Right cardiac atrium (tissue), 5 donors: ENCODE results near the gene PDGFRB. TPM values are rescaled to one million over a fixed set of nuclear protein-coding genes. Genes with fewer than 3 reads are reported as not detected.

ENCODE experiments used
- ATAC-seq, 2 donors: fragments of 200-7000 bp; cut with Tn5 transposase; one replicate each; pipeline versions ENCODE4 v1.8.0 to v1.9.1; 2020; ENCODE audit warnings: moderate library complexity in 2 of 2, mild to moderate bottlenecking in 1 of 2
- DNase-seq, 3 donors: peaks; one replicate each; pipeline ENCODE4 v3.0.0-alpha.2; 2020
- H3K27ac ChIP-seq: one replicate; pipeline ENCODE4 v1.5.1; 2013; ENCODE audit warnings: mild to moderate bottlenecking, low read length, control low read depth, moderate library complexity
- H3K27me3 ChIP-seq: one replicate; pipeline ENCODE4 v1.6.1; 2013; ENCODE audit not compliant: control insufficient read depth, insufficient read depth
- H3K4me1 ChIP-seq: one replicate; pipeline ENCODE4 v1.6.1; 2013; ENCODE audit warnings: low read length; ENCODE audit not compliant: control insufficient read depth, insufficient read depth
- H3K4me3 ChIP-seq: one replicate; pipeline ENCODE4 v1.5.1; 2013; ENCODE audit warnings: low read length, control low read depth
- H3K9me3 ChIP-seq: one replicate; pipeline ENCODE4 v1.6.1; 2013; ENCODE audit warnings: low read length; ENCODE audit not compliant: control insufficient read depth
- WGBS: extraction: QIAGEN DNeasy Blood & Tissue Kit; methylation state at CpG from one replicate; pipeline ENCODE4 v1.1.7; 2013; 5-methylcytosine and 5-hydroxymethylcytosine counted together
- intact Hi-C, 4 donors: fragments of 100-400 bp; cut with DNase I; formaldehyde crosslinking; loops; one replicate each; pipeline versions ENCODE4 v1.11.0 to v1.14.0; 2022 to 2023
- polyA plus RNA-seq: library from polyadenylated mRNA; stranded (reverse); fragments of 200-250 nt; gene quantifications from one replicate; pipeline ENCODE4 v1.2.3, GENCODE V29; 2013
- total RNA-seq, 4 donors: library from RNA; stranded (reverse); fragmentation: NEBNext Ultra II Directional; extraction: Animal tissue kit (Norgen Biotek cat#: 25700); gene quantifications; one replicate each; pipeline ENCODE4 v1.2.1, GENCODE V29; 2021
- donor health status: healthy with polysubstance abuse.
- donor health status: DM: no; HTN: yes; CAD: no.
- donor health status: DM: no; HTN: no; CAD: no.
- donor health status: DM: no; HTN: yes; CAD: no; lungs with severe emphysema.
- donor health status: DM: yes; HTN: yes; CAD: no.

The PDGFRB gene
- total and polyA plus RNA-seq, 5 donors, result 24.6 to 68.0 (median 43.5) TPM

DNA sequence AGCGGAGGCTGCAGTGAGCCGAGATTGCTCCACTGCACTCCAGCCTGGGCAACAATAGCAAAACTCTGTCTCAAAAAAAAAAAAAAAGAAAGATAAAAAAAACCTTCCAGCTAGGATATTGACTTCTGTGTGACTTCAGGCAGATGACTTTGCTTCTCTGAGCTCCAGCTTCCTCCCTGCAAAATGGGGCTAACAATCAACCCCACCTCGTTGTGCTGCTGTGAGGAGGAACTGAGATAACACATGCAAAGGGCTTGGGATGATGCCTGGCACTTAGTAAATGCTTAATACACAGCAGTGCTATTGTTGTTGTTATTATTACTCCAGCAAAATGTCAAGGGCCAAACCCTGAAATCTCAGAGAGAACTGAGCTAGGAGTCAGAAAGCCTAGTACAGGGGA, 7.4 kb upstream of the PDGFRB start:
- ATAC-seq, result no peak
- peak overlapping the region; percentile 68 for H3K27ac ChIP-seq
- H3K27me3 ChIP-seq, result no peaks in the 10 kb centered on the region
- no peaks in the 10 kb centered on the region for H3K9me3 ChIP-seq
- H3K4me1 ChIP-seq, result peaks cover 7% of the 10 kb centered on the region
- WGBS, result 47% methylated on average over 3 of the region's 3 CpGs
- intact Hi-C loops, result loop anchor here in 3 of 4 donors (5.0 to 10.0 kb wide), 2 partner anchors 52 to 54 kb away; no protein-coding TSS in a partner anchor
- H3K4me3 ChIP-seq, result no peak overlapping the region
- DNase-seq, result no peak

DNA sequence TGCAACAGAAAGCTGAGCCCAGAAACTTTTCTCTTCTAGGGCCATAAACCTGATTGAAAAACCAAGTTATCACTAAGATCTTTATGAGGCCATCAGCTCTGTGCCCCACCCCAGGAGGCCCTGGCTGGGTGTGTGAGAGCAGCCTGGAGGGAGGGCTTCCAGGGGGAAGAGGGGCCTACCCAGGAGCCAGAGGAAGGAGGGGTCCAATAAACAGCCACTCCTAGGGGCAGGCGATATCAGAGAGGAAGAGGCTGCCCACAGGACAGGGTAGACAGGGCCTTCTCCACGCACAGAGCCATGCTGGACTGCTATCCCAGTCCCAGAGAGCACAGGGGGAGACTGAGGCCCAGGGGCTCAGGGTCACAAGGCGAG, 6.5 kb upstream of the PDGFRB start:
- Histone ChIP-seq H3K4me3 (no peak overlapping the region), H3K9me3 (no peaks in the 10 kb centered on the region), H3K4me1 (peaks cover 7% of the 10 kb centered on the region), H3K27me3 (no peaks in the 10 kb centered on the region), H3K27ac (no peak overlapping the region)
- 93% methylated on average over 3 of the region's 3 CpGs for WGBS
- intact Hi-C loops, result loop anchor here (1.0 to 10.0 kb wide), 3 partner anchors 53 to 56 kb away; no protein-coding TSS in a partner anchor
- ATAC-seq, result no peak
- peak in 1 of 3 donors; percentile 36 for DNase-seq

DNA sequence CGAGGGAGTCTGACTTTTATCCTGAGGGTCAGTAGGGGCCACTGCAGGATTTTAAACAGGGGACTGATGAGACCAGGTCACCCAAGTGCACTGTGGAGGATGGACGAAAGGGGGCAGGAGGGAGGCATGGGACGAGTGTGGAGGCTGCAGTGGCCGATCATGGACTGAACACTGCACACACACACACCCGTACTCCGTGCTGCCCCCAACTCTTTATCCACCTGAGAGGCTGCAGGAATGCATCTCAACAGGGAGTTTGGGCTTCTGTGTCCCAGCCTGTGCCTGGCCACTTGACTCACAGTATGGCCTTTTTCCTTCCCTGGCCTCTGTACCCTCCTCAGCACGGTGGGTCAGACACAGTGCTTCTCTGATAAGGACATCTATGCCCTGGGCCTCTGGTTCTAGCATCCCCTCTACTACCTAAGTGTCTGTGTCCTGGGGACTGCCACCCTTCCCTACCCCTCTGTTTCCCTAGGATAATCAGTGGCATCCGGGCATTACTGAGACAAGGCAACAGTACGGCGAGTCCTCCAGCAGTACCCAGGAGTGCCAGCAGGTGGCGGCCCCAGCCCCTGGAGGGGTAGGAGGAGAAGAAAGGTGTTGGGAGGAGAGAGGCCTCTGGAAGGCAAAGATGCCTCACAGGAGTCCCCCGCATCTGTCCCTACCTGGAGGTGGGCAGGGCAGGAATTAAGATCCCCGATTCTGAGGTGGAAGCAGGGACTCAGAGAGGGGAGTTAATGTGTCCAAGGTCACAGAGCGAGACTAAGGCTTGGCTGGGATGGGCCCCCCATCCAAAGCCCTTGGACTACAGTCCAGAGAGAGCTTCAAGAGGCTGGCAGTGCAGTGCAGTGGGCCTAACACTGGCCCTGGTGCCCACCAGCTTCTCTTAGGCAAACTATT, 5.8 kb upstream of the PDGFRB start:
- Histone ChIP-seq H3K27ac (peak overlapping the region; percentile 18), H3K4me1 (peaks cover 7% of the 10 kb centered on the region), H3K27me3 (no peaks in the 10 kb centered on the region), H3K9me3 (no peaks in the 10 kb centered on the region), H3K4me3 (no peak overlapping the region)
- DNase-seq (peak; percentile 84 to 95 (median 93)), ATAC-seq (peak; percentile 58 to 64)
- intact Hi-C loops, result loop anchor here (1.0 to 10.0 kb wide), 3 partner anchors 53 to 57 kb away; no protein-coding TSS in a partner anchor
- WGBS, result 49% methylated on average over 14 of the region's 14 CpGs

- intact Hi-C loops, result loop anchor here in 3 of 4 donors (5.0 to 10.0 kb wide), 2 partner anchors 54 to 57 kb away; no protein-coding TSS in a partner anchor
- Histone ChIP-seq H3K4me1 (peaks cover 7% of the 10 kb centered on the region), H3K27me3 (no peaks in the 10 kb centered on the region), H3K27ac (peak overlapping the region; percentile 69), H3K4me3 (no peak overlapping the region), H3K9me3 (no peaks in the 10 kb centered on the region)
- WGBS, result 61% methylated on average over 5 of the region's 5 CpGs
- no peak for ATAC-seq
- no peak for DNase-seq
Observed at GRCh38 chr5:150160448-150161081, 4.9 kb upstream of the PDGFRB start.

- Histone ChIP-seq H3K9me3 (no peaks in the 10 kb centered on the region), H3K27me3 (no peaks in the 10 kb centered on the region), H3K4me3 (no peak overlapping the region), H3K4me1 (peaks cover 7% of the 10 kb centered on the region), H3K27ac (no peak overlapping the region)
- WGBS, result 33% methylated on average over 9 of the region's 9 CpGs
- intact Hi-C loops, result loop anchor here in 3 of 4 donors (5.0 to 10.0 kb wide), 2 partner anchors 55 to 58 kb away; no protein-coding TSS in a partner anchor
- DNase-seq (peak; percentile 79 to 88 (median 84)), ATAC-seq (peak in 1 of 2 donors; percentile 27)
Observed at GRCh38 chr5:150159741-150160179, 4.1 kb upstream of the PDGFRB start.

DNA sequence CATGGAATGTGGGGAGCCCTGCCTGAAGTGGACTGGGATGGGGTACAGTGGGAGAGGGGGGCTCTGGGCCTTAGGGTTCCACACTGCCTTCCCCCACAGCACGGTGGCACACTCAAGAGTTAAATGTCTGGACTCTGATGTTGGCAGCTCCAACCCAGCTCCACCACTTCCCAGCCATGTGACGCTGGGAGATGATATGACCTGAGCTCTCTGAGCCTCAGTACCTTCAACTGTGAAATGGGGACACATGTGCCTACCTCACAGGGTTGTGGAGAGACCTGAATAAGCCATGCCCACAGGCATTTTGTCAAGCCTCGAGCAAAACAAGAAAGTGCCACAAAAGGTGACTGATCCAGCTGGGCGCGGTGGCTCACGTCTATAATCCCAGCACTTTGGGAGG, 3.4 kb upstream of the PDGFRB start:
- Histone ChIP-seq H3K4me1 (peaks cover 7% of the 10 kb centered on the region), H3K27me3 (no peaks in the 10 kb centered on the region), H3K9me3 (no peaks in the 10 kb centered on the region), H3K27ac (peak overlapping the region; percentile 19), H3K4me3 (no peak overlapping the region)
- ATAC-seq (no peak), DNase-seq (no peak)
- intact Hi-C loops, result no loop called here
- 69% methylated on average over 6 of the region's 6 CpGs for WGBS

DNA sequence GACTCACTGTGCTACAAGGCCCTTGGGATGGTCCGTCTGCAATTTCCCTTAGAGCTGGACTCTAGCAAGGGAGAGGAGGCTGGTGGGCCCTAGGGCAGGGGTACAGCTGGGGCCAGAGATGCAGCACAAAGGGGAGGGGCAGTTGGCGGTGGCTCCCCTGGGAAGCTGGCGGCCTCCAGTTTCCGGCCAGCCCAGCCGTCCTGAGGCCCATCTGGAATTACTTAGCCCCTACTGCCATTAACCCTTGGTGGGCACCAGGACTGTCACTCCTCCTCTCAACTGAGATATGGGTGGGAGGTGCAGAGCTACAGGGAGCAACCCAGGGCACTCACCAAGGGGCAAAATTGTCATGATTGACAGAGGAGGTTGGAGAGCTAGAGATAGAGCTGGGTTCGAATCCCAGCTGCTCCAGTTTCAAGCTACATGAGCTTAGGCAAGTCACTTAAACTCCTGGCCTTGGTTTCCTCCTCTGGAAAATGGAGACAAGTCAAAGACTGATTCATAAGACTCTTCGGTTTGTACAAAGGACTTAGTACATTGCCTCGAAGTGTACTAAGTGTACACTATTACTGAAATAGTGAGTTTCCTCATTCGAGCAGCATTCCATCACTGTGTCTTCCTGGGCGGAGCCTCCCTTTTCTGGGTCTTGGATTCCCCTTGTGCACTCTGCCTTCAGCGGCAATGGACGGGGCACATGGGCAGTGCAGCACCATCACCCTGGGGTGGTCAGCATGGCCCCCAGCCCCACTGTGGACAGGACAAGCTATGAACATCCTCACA, 2.7 kb upstream of the PDGFRB start:
- H3K9me3 ChIP-seq, result no peaks in the 10 kb centered on the region
- peaks cover 2% of the 10 kb centered on the region for H3K4me1 ChIP-seq
- peak overlapping the region; percentile 31 for H3K27ac ChIP-seq
- WGBS, result 36% methylated on average over 12 of the region's 12 CpGs
- no peaks in the 10 kb centered on the region for H3K27me3 ChIP-seq
- DNase-seq (peak; percentile 45 to 81 (median 76)), ATAC-seq (no peak)
- intact Hi-C loops, result no loop called here
- no peak overlapping the region for H3K4me3 ChIP-seq

DNA sequence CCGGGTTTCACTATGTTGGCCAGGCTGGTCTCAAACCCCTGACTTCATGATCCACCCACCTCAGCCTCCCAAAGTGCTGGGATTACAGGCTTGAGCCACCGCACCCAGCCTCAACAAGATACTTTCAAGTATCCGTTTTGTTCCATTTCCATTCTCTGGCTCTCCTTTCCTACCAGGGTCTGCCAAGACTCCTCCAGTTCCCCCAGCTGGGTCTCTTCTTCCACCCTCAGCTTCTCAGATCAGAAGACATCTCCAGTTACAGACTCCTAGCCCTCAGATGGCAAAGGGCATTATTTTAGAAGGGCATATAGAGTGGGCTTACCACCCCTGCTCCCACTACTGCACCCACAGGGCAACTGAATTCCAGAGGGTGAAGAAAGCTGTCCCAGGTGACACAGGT, 1.5 kb upstream of the PDGFRB start:
- DNase-seq, result no peak
- H3K27me3 ChIP-seq, result no peaks in the 10 kb centered on the region
- H3K4me3 ChIP-seq, result no peak overlapping the region
- H3K4me1 ChIP-seq, result no peaks in the 10 kb centered on the region
- intact Hi-C loops, result no loop called here
- 65% methylated on average over 3 of the region's 3 CpGs for WGBS
- no peaks in the 10 kb centered on the region for H3K9me3 ChIP-seq
- H3K27ac ChIP-seq, result peak overlapping the region; percentile 42
- no peak for ATAC-seq

DNA sequence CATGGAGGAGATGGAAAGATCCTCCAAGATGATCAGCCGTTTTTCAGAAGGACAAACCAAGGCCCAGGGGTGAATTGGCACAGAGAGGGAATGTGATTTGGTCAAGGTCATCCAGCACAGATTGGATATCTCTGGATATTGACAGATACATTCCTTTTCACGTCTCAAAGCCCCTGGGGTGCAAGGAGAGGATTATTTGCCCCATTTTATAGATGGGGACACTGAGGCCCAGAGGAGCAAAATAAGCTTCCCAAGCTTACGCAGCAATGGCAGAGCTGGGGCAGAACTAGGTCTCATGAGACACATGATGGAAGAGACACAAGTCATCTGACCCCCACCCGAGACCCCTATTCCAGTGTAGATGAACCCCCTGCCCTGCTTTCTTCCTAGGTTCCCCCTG, 895 bp upstream of the PDGFRB start:
- intact Hi-C loops, result no loop called here
- Histone ChIP-seq H3K27me3 (no peaks in the 10 kb centered on the region), H3K4me1 (no peaks in the 10 kb centered on the region), H3K9me3 (no peaks in the 10 kb centered on the region), H3K4me3 (no peak overlapping the region), H3K27ac (peak overlapping the region; percentile 84)
- 78% methylated on average over 4 of the region's 4 CpGs for WGBS
- no peak for DNase-seq
- ATAC-seq, result no peak

- H3K4me3 ChIP-seq, result peak overlapping the region; percentile 69
- 6% methylated on average over 9 of the region's 9 CpGs for WGBS
- ATAC-seq, result peak in 1 of 2 donors; percentile 1
- no peak for DNase-seq
- no peaks in the 10 kb centered on the region for H3K9me3 ChIP-seq
- intact Hi-C loops, result no loop called here
- no peaks in the 10 kb centered on the region for H3K27me3 ChIP-seq
- H3K27ac ChIP-seq, result peak overlapping the region; percentile 84
- H3K4me1 ChIP-seq, result no peaks in the 10 kb centered on the region
Observed at GRCh38 chr5:150156027-150156368, 353 bp upstream of the PDGFRB start.
